ENCODE measurements around the gene SWT1. TPM values are rescaled to one million over a fixed set of nuclear protein-coding genes. Genes with fewer than 3 reads are reported as not detected.

The SWT1 gene
- total and polyA plus RNA-seq, 9 of the 15 experiments (the other 6 are each of a cell fraction or from before 2014, with no cell fraction given), result 1.5 to 3.4 (median 2.3) TPM

DNA sequence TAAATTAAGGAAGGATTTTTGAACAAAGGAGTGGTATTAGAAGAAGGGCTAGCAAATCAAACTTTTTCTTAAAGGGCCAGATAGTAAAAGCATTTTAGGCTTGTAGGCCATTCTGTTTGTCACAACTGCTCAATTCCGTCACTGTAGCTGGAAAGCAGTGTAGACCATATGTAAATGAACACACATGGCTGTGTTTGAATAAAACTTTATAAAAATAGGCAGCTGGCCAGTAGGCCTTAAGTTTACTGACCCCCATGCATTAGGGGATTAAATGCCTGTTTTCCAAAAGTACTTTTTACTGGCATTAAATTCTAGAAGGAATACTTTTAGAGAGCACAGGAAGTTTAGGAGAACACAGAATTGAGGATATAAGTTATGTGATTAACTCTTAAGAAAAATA lies 151.2 kb downstream of the SWT1 start:
- FAIRE-seq, result no peak
- H3K9ac ChIP-seq (ENCODE audit: insufficient read depth in 1 of 2, low read depth in 2 of 2, low read length in 2 of 2), result no peak overlapping the region
- POLR2A ChIA-PET, result no interaction called here

More for the DNA sequence above, 151.2 kb downstream of the SWT1 start:
- in situ Hi-C loops (cut with MboI) (no loop called here), intact Hi-C loops (cut with micrococcal nuclease) (no loop called here)
- WGBS (ENCODE audit: insufficient coverage, low coverage, missing lambda C conversion rate), result 83% methylated on average over 1 of the region's 1 CpG
- DNase-seq (ENCODE audit: extremely low read depth in 1 of 4, low spot score in 3 of 4), result no peak
- H4K20me1 ChIP-seq (replicated peaks; ENCODE audit: control insufficient read depth, insufficient read depth, low read length), result peaks cover 9% of the 10 kb centered on the region; the same call in 1 of the 2 replicates
- H3K4me1 ChIP-seq (replicated peaks in 1 of 2; ENCODE audit: control insufficient read depth in 2 of 2, insufficient read depth in 2 of 2, low read length in 2 of 2), result peaks cover 0 to 14% of the 10 kb centered on the region in 2 experiments; a peak in 2 of 5 replicates
- no peaks in the 10 kb centered on the region for H3K27me3 ChIP-seq (ENCODE audit: control insufficient read depth in 2 of 2, insufficient read depth in 2 of 2, low read length in 2 of 2)
- H3K4me3 ChIP-seq, result no peak overlapping the region
- H2AFZ ChIP-seq (ENCODE audit: low read depth, low read length), result no peak overlapping the region
- H3K9me3 ChIP-seq (replicated peaks; ENCODE audit: control insufficient read depth, insufficient read depth, low read depth, low read length), result no peaks in the 10 kb centered on the region
- peaks cover 48% of the 10 kb centered on the region for H3K79me2 ChIP-seq (ENCODE audit: control insufficient read depth, insufficient read depth, low read length)
- H3K27ac ChIP-seq (ENCODE audit: extremely low read depth, low read depth, low read length), result no peak overlapping the region
- H3K36me3 ChIP-seq (ENCODE audit: control insufficient read depth, insufficient read depth, low read length), result peaks cover 96% of the 10 kb centered on the region
- no peaks in the 10 kb centered on the region for H3K9me1 ChIP-seq (ENCODE audit: control insufficient read depth, insufficient read depth, low read length)
- CTCF ChIA-PET (ENCODE audit: low intra/inter-chr PET ratio), result no interaction called here
- no TSS peak for BruUV-seq (replicated peaks)
- no peak overlapping the region for H3K4me2 ChIP-seq (ENCODE audit: insufficient read depth, low read length)
- TF ChIP-seq FOS (IDR thresholded peaks at IDR 0.05; ENCODE audit: extremely low read depth, insufficient read length) (no peak), ARNT (IDR thresholded peaks at IDR 0.05) (no peak), TOE1 (IDR thresholded peaks at IDR 0.05; ENCODE audit: borderline replicate concordance) (no peak), TOE1 (CRISPR knock-in tag; IDR thresholded peaks at IDR 0.05; ENCODE audit: borderline replicate concordance, low read depth) (no peak)
- TF ChIP-seq, protein P1, sequence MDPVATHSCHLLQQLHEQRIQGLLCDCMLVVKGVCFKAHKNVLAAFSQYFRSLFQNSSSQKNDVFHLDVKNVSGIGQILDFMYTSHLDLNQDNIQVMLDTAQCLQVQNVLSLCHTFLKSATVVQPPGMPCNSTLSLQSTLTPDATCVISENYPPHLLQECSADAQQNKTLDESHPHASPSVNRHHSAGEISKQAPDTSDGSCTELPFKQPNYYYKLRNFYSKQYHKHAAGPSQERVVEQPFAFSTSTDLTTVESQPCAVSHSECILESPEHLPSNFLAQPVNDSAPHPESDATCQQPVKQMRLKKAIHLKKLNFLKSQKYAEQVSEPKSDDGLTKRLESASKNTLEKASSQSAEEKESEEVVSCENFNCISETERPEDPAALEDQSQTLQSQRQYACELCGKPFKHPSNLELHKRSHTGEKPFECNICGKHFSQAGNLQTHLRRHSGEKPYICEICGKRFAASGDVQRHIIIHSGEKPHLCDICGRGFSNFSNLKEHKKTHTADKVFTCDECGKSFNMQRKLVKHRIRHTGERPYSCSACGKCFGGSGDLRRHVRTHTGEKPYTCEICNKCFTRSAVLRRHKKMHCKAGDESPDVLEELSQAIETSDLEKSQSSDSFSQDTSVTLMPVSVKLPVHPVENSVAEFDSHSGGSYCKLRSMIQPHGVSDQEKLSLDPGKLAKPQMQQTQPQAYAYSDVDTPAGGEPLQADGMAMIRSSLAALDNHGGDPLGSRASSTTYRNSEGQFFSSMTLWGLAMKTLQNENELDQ (CRISPR knock-in tag; IDR thresholded peaks at IDR 0.05; ENCODE audit: borderline replicate concordance), result no peak
- TF ChIP-seq, protein P2, sequence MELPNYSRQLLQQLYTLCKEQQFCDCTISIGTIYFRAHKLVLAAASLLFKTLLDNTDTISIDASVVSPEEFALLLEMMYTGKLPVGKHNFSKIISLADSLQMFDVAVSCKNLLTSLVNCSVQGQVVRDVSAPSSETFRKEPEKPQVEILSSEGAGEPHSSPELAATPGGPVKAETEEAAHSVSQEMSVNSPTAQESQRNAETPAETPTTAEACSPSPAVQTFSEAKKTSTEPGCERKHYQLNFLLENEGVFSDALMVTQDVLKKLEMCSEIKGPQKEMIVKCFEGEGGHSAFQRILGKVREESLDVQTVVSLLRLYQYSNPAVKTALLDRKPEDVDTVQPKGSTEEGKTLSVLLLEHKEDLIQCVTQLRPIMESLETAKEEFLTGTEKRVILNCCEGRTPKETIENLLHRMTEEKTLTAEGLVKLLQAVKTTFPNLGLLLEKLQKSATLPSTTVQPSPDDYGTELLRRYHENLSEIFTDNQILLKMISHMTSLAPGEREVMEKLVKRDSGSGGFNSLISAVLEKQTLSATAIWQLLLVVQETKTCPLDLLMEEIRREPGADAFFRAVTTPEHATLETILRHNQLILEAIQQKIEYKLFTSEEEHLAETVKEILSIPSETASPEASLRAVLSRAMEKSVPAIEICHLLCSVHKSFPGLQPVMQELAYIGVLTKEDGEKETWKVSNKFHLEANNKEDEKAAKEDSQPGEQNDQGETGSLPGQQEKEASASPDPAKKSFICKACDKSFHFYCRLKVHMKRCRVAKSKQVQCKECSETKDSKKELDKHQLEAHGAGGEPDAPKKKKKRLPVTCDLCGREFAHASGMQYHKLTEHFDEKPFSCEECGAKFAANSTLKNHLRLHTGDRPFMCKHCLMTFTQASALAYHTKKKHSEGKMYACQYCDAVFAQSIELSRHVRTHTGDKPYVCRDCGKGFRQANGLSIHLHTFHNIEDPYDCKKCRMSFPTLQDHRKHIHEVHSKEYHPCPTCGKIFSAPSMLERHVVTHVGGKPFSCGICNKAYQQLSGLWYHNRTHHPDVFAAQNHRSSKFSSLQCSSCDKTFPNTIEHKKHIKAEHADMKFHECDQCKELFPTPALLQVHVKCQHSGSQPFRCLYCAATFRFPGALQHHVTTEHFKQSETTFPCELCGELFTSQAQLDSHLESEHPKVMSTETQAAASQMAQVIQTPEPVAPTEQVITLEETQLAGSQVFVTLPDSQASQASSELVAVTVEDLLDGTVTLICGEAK (IDR thresholded peaks at IDR 0.05), result peak; percentile 87
- TF ChIP-seq, protein P2 (CRISPR knock-in tag; IDR thresholded peaks at IDR 0.05), result peak; percentile 67
- no peak for ATAC-seq
